Astrocyte (in vitro differentiated cells and primary cell): ENCODE results near the gene USP34.

Source experiments
- EZH2 ChIP-seq: IDR thresholded peaks from 2 replicates; pipeline ENCODE4 v1.6.1; 2012; ENCODE audit warnings: mild to moderate bottlenecking, low read length, inconsistent platforms; ENCODE audit not compliant: insufficient read depth
- TF ChIP-seq, protein P1 (sequence below): IDR thresholded peaks from 2 replicates; pipeline ENCODE4 v1.5.1; 2011; ENCODE audit warnings: low read depth, mild to moderate bottlenecking, inconsistent platforms, low read length, moderate library complexity; ENCODE audit not compliant: insufficient read depth

DNA sequence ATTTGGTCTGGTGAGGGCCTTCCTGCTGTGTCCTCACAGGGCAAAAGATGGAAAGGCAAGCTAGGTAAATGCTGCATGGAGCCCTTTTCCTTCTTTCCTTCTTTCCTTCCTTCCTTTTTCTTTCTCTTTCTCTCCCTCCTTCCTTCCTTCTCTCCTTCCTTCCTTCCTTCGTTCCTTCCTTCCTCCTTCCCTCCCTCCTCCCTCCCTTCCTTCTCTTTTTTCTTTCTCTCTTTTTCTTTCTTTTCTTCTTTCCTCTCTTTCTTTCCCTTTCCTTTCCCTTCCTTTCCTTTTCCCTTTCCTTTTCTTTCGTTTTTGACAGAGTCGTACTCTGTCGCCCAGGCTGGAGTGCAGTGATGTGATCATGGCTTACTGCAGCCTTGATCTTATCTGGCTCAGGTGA is 332.0 kb downstream of the USP34 start:
- TF ChIP-seq, protein P1, sequence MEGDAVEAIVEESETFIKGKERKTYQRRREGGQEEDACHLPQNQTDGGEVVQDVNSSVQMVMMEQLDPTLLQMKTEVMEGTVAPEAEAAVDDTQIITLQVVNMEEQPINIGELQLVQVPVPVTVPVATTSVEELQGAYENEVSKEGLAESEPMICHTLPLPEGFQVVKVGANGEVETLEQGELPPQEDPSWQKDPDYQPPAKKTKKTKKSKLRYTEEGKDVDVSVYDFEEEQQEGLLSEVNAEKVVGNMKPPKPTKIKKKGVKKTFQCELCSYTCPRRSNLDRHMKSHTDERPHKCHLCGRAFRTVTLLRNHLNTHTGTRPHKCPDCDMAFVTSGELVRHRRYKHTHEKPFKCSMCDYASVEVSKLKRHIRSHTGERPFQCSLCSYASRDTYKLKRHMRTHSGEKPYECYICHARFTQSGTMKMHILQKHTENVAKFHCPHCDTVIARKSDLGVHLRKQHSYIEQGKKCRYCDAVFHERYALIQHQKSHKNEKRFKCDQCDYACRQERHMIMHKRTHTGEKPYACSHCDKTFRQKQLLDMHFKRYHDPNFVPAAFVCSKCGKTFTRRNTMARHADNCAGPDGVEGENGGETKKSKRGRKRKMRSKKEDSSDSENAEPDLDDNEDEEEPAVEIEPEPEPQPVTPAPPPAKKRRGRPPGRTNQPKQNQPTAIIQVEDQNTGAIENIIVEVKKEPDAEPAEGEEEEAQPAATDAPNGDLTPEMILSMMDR: no peak
- TF ChIP-seq EZH2: no peak
